ENCODE results near the gene TBC1D10B. TPM values are rescaled to one million over a fixed set of nuclear protein-coding genes. Genes with fewer than 3 reads are reported as not detected.

TBC1D10B gene
- total and polyA plus RNA-seq, 9 of the 15 experiments (the other 6 are each of a cell fraction or from before 2014, with no cell fraction given), result 2.2 to 55.4 (median 17.5) TPM

GRCh38 chr16:30370456-30371247 lies at the start of gene TBC1D10B (continued):
- no peak for TF ChIP-seq RNF2 (IDR thresholded peaks at IDR 0.05)
- no peak for TF ChIP-seq HSF4 (CRISPR knock-in tag; IDR thresholded peaks at IDR 0.05; ENCODE audit: borderline replicate concordance)
- TF ChIP-seq MED1 (CRISPR knock-in tag; IDR thresholded peaks at IDR 0.05; ENCODE audit: borderline replicate concordance), result no peak
- peak; percentile 77 to 95 for TF ChIP-seq SRF (CRISPR knock-in tag; IDR thresholded peaks at IDR 0.05)
- no peak for TF ChIP-seq SRSF1 (IDR thresholded peaks at IDR 0.05; ENCODE audit: low read depth, low read length)
- TF ChIP-seq, protein P1, sequence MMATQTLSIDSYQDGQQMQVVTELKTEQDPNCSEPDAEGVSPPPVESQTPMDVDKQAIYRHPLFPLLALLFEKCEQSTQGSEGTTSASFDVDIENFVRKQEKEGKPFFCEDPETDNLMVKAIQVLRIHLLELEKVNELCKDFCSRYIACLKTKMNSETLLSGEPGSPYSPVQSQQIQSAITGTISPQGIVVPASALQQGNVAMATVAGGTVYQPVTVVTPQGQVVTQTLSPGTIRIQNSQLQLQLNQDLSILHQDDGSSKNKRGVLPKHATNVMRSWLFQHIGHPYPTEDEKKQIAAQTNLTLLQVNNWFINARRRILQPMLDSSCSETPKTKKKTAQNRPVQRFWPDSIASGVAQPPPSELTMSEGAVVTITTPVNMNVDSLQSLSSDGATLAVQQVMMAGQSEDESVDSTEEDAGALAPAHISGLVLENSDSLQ (IDR thresholded peaks at IDR 0.05), result peak; percentile 100
- TF ChIP-seq ETV5 (CRISPR knock-in tag; IDR thresholded peaks at IDR 0.05; ENCODE audit: low read depth), result peak; percentile 82
- TF ChIP-seq ZNF174 (CRISPR knock-in tag; IDR thresholded peaks at IDR 0.05), result no peak
- no peak for TF ChIP-seq CGGBP1 (CRISPR knock-in tag; IDR thresholded peaks at IDR 0.05)
- no peak for TF ChIP-seq RFX7 (CRISPR knock-in tag; IDR thresholded peaks at IDR 0.05)
- TF ChIP-seq, protein P2, sequence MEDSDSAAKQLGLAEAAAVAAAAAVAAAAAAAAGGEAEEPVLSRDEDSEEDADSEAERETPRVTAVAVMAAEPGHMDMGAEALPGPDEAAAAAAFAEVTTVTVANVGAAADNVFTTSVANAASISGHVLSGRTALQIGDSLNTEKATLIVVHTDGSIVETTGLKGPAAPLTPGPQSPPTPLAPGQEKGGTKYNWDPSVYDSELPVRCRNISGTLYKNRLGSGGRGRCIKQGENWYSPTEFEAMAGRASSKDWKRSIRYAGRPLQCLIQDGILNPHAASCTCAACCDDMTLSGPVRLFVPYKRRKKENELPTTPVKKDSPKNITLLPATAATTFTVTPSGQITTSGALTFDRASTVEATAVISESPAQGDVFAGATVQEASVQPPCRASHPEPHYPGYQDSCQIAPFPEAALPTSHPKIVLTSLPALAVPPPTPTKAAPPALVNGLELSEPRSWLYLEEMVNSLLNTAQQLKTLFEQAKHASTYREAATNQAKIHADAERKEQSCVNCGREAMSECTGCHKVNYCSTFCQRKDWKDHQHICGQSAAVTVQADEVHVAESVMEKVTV (CRISPR knock-in tag; IDR thresholded peaks at IDR 0.05), result no peak
- no peak for TF ChIP-seq PTTG1 (tag; IDR thresholded peaks at IDR 0.05; ENCODE audit: low read depth)
- TF ChIP-seq, protein P3, sequence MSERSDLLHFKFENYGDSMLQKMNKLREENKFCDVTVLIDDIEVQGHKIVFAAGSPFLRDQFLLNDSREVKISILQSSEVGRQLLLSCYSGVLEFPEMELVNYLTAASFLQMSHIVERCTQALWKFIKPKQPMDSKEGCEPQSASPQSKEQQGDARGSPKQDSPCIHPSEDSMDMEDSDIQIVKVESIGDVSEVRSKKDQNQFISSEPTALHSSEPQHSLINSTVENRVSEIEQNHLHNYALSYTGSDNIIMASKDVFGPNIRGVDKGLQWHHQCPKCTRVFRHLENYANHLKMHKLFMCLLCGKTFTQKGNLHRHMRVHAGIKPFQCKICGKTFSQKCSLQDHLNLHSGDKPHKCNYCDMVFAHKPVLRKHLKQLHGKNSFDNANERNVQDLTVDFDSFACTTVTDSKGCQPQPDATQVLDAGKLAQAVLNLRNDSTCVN (CRISPR knock-in tag; IDR thresholded peaks at IDR 0.05), result no peak
- TF ChIP-seq TCF3 (CRISPR knock-in tag; IDR thresholded peaks at IDR 0.05), result no peak
- TF ChIP-seq, protein P4, sequence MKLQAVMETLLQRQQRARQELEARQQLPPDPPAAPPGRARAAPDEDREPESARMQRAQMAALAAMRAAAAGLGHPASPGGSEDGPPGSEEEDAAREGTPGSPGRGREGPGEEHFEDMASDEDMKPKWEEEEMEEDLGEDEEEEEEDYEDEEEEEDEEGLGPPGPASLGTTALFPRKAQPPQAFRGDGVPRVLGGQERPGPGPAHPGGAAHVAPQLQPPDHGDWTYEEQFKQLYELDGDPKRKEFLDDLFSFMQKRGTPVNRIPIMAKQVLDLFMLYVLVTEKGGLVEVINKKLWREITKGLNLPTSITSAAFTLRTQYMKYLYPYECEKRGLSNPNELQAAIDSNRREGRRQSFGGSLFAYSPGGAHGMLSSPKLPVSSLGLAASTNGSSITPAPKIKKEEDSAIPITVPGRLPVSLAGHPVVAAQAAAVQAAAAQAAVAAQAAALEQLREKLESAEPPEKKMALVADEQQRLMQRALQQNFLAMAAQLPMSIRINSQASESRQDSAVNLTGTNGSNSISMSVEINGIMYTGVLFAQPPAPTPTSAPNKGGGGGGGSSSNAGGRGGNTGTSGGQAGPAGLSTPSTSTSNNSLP (IDR thresholded peaks at IDR 0.05; ENCODE audit: borderline replicate concordance, low read depth, low read length), result peak; percentile 41; the same call in 1 of the 2 replicates

Measured in K562 (cell line).